Omental fat pad (tissue), 4 donors: Measurements from ENCODE around the gene SLC36A4. TPM values are rescaled to one million over a fixed set of nuclear protein-coding genes. Genes with fewer than 3 reads are reported as not detected.
"Not testable (repeated sequence)": the region's sequence is repeated elsewhere in the genome, so short reads cannot be mapped to it uniquely, and the experiment has no call there.

ENCODE experiments used
- ATAC-seq: fragments of 150-250 bp; one replicate; pipeline ENCODE4 v1.9.1; 2016; ENCODE audit warnings: mild to moderate bottlenecking, moderate library complexity; ENCODE audit not compliant: low FRiP score
- DNase-seq: peaks from one replicate; pipeline ENCODE4 v3.0.0-alpha.2; 2019; ENCODE audit warnings: low spot score
- CTCF ChIP-seq, 3 donors: fragments of 450-650 bp; IDR thresholded peaks; one replicate each; pipeline ENCODE4 v1.5.1; 2016 to 2017; ENCODE audit warnings: antibody characterized with exemption in 3 of 3, mild to moderate bottlenecking in 3 of 3, moderate library complexity in 2 of 3
- total RNA-seq, 4 donors: library from RNA; depleted of rRNA; stranded (reverse); fragments of >200 nt; gene quantifications; one replicate each; pipeline ENCODE4 v1.1.0, GENCODE V29; 2016

The SLC36A4 gene
- 10 to 100 TPM; 19.0 to 35.7 (median 23.0) TPM for total RNA-seq

GRCh38 chr11:93197380-93198214 is at the start of gene SLC36A4:
SLC36A4 (minus strand) TSS chr11:93197991; CDS start chr11:93197832, 159 bp downstream.
- DNase-seq (peak; percentile 91), ATAC-seq (peak; percentile 99)
- TF ChIP-seq CTCF (IDR thresholded peaks at IDR 0.05) = no peak

- not testable (repeated sequence) for ATAC-seq, DNase-seq
Measured at GRCh38 chr11:93246790-93247189, 49.0 kb upstream of the SLC36A4 start.

GRCh38 chr11:93244018-93244417 is 46.2 kb upstream of the SLC36A4 start:
- no peak for TF ChIP-seq CTCF (IDR thresholded peaks at IDR 0.05)
- DNase-seq = no peak
- no peak for ATAC-seq

- TF ChIP-seq CTCF (IDR thresholded peaks at IDR 0.05) = no peak
- ATAC-seq = no peak
- no peak for DNase-seq
Measured at GRCh38 chr11:93239966-93240365, 42.2 kb upstream of the SLC36A4 start.

- ATAC-seq = no peak
- TF ChIP-seq CTCF (IDR thresholded peaks at IDR 0.05) = no peak
- DNase-seq = no peak
Measured at GRCh38 chr11:93238956-93239355, 41.2 kb upstream of the SLC36A4 start.

- TF ChIP-seq CTCF (IDR thresholded peaks at IDR 0.05) = no peak
- no peak for DNase-seq
- ATAC-seq = no peak
Measured at GRCh38 chr11:93236741-93237675, 39.2 kb upstream of the SLC36A4 start.

GRCh38 chr11:93234602-93235207 is 36.9 kb upstream of the SLC36A4 start:
- peak; percentile 68 for DNase-seq
- peak in 1 of 3 donors; percentile 30 for TF ChIP-seq CTCF (IDR thresholded peaks at IDR 0.05)
- peak; percentile 84 for ATAC-seq
